Vagina (tissue), 2 donors: ENCODE measurements around the gene TRAPPC3L. TPM values are rescaled to one million over a fixed set of nuclear protein-coding genes. Genes with fewer than 3 reads are reported as not detected.
"Not testable (repeated sequence)": the region's sequence is repeated elsewhere in the genome, so short reads cannot be mapped to it uniquely, and the experiment has no call there.

Experiments used
- DNase-seq, 2 donors: peaks; one replicate each; pipeline ENCODE4 v3.0.0-alpha.2; 2017; ENCODE audit errors: extremely low spot score in 2 of 2
- H3K27ac ChIP-seq: fragments of 200-600 bp; sonication (generic); one replicate; pipeline ENCODE4 v1.5.1; 2019
- H3K27me3 ChIP-seq: fragments of 200-600 bp; sonication (generic); one replicate; pipeline ENCODE4 v1.5.1; 2019
- H3K36me3 ChIP-seq, 2 donors: fragments of 200-600 bp; sonication (generic); one replicate each; pipeline ENCODE4 v1.5.1; 2017 to 2019
- H3K4me1 ChIP-seq: fragments of 200-600 bp; sonication (generic); one replicate; pipeline ENCODE4 v1.5.1; 2019
- H3K4me3 ChIP-seq, 2 donors: fragments of 200-600 bp; sonication (generic); 1 replicate in 1 of 2; 2 replicates in 1 of 2; pipeline ENCODE4 v1.5.1; 2016 to 2019
- H3K9me3 ChIP-seq: fragments of 200-600 bp; sonication (generic); one replicate; pipeline ENCODE4 v1.5.1; 2019
- POLR2A ChIP-seq, 2 donors: fragments of 450-650 bp; IDR thresholded peaks; one replicate each; pipeline ENCODE4 v1.6.1; 2017; ENCODE audit warnings: antibody characterized with exemption in 2 of 2, mild to moderate bottlenecking in 2 of 2, moderate library complexity in 2 of 2
- POLR2AphosphoS5 ChIP-seq, 2 donors: sonication (generic); formaldehyde crosslinking; IDR thresholded peaks; one replicate each; pipeline ENCODE4 v1.9.0; 2017; ENCODE audit warnings: antibody characterized with exemption in 2 of 2, mild to moderate bottlenecking in 2 of 2, low read depth in 1 of 2; ENCODE audit not compliant: insufficient read depth in 1 of 2
- intact Hi-C: fragments of 100-400 bp; cut with DNase I; formaldehyde crosslinking; loops from one replicate; pipeline ENCODE4 v1.15.1; 2023
- total RNA-seq: library from RNA; depleted of rRNA; stranded (reverse); fragments of >200 nt; gene quantifications from one replicate; pipeline ENCODE4 v1.2.3, GENCODE V29; 2016
- TF ChIP-seq, protein P1 (sequence below), 3 experiments: fragments of 450-650 bp in 2 of 3; fragments of 200-600 bp in 1 of 3; sonication (generic) in 1 of 3; IDR thresholded peaks; one replicate each; pipeline ENCODE4 v1.5.1; 2017 to 2019; ENCODE audit warnings: antibody characterized with exemption in 3 of 3, mild to moderate bottlenecking in 2 of 3, moderate library complexity in 2 of 3

The TRAPPC3L gene
- total RNA-seq, 1 donor from 2014 or later = not detected

GRCh38 chr6:116500969-116501433, 44.5 kb downstream of the TRAPPC3L start:
- H3K27ac ChIP-seq = no peak overlapping the region
- no peak overlapping the region for H3K4me3 ChIP-seq
- TF ChIP-seq, protein P1, sequence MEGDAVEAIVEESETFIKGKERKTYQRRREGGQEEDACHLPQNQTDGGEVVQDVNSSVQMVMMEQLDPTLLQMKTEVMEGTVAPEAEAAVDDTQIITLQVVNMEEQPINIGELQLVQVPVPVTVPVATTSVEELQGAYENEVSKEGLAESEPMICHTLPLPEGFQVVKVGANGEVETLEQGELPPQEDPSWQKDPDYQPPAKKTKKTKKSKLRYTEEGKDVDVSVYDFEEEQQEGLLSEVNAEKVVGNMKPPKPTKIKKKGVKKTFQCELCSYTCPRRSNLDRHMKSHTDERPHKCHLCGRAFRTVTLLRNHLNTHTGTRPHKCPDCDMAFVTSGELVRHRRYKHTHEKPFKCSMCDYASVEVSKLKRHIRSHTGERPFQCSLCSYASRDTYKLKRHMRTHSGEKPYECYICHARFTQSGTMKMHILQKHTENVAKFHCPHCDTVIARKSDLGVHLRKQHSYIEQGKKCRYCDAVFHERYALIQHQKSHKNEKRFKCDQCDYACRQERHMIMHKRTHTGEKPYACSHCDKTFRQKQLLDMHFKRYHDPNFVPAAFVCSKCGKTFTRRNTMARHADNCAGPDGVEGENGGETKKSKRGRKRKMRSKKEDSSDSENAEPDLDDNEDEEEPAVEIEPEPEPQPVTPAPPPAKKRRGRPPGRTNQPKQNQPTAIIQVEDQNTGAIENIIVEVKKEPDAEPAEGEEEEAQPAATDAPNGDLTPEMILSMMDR (IDR thresholded peaks at IDR 0.05) = no peak
- TF ChIP-seq POLR2A (IDR thresholded peaks at IDR 0.05) (no peak), POLR2AphosphoS5 (IDR thresholded peaks at IDR 0.05; ENCODE audit: insufficient read depth in 1 of 2, low read depth in 1 of 2) (no peak)
- intact Hi-C loops = no loop called here
- no peaks in the 10 kb centered on the region for H3K36me3 ChIP-seq
- no peaks in the 10 kb centered on the region for H3K9me3 ChIP-seq
- H3K27me3 ChIP-seq = no peaks in the 10 kb centered on the region
- no peak for DNase-seq
- no peaks in the 10 kb centered on the region for H3K4me1 ChIP-seq

DNA sequence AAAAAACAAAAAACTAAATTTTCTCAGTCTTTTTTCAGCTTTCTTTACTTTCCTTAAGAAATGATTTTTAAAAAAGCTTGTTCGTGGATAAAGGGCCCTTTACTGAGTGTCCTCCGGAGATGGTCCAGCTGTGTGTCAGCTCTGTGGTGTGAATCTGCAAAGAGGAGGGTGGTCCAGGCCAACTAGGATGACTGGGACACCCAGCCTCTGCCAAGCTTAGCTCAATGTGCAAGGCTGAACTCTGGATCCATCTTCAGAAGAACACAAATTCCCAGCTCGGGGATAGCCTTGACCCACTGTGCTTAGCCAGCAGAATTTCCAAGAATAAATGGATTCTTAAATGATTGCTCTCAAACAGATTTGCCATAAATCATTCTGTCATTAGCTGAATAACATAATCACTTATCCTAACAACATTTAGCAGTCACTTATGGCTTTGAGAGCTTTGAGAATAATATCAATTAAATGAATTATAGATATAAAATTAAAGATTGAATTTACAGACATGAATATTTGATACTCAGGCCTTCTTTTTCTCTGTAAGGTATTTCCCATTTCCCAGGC, 48.3 kb downstream of the TRAPPC3L start:
- H3K4me3 ChIP-seq = no peak overlapping the region
- no peak for DNase-seq
- intact Hi-C loops = no loop called here
- no peak overlapping the region for H3K27ac ChIP-seq
- H3K9me3 ChIP-seq = no peaks in the 10 kb centered on the region
- no peak for TF ChIP-seq POLR2A (IDR thresholded peaks at IDR 0.05)
- TF ChIP-seq POLR2AphosphoS5 (IDR thresholded peaks at IDR 0.05; ENCODE audit: insufficient read depth in 1 of 2, low read depth in 1 of 2) = no peak
- TF ChIP-seq, protein P1 (IDR thresholded peaks at IDR 0.05) = no peak
- no peaks in the 10 kb centered on the region for H3K27me3 ChIP-seq
- no peaks in the 10 kb centered on the region for H3K36me3 ChIP-seq
- no peaks in the 10 kb centered on the region for H3K4me1 ChIP-seq

DNA sequence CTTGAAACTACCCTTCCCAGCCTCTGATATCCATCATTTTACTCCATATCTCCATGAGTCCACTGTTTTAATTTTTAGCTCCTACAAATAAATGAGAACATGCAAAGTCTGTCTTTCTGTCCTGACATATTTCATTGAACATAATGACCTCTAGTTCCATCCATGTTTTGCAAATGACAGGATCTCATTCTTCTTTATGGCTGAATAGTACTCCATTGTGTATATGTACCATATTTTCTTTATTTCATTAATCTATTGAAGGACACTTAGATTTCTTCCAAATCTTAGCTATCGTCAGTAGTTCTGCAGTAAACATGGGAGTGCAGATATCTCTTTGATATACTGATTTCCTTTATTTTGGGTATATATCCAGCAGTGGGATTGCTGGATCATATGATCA, 50.3 kb downstream of the TRAPPC3L start:
- H3K4me3 ChIP-seq, H3K27me3 ChIP-seq, H3K4me1 ChIP-seq, H3K27ac ChIP-seq, DNase-seq, H3K9me3 ChIP-seq, H3K36me3 ChIP-seq, intact Hi-C loops: not testable (repeated sequence)

GRCh38 chr6:116492331-116493067, 53.0 kb downstream of the TRAPPC3L start:
- Histone ChIP-seq H3K9me3 (no peaks in the 10 kb centered on the region), H3K27me3 (no peaks in the 10 kb centered on the region), H3K4me1 (no peaks in the 10 kb centered on the region), H3K4me3 (no peak overlapping the region), H3K36me3 (no peaks in the 10 kb centered on the region), H3K27ac (no peak overlapping the region)
- intact Hi-C loops = no loop called here
- TF ChIP-seq, protein P1 (IDR thresholded peaks at IDR 0.05) = no peak
- TF ChIP-seq POLR2AphosphoS5 (IDR thresholded peaks at IDR 0.05; ENCODE audit: insufficient read depth in 1 of 2, low read depth in 1 of 2) (no peak), POLR2A (IDR thresholded peaks at IDR 0.05) (no peak)
- DNase-seq = no peak

GRCh38 chr6:116491610-116492330, 53.7 kb downstream of the TRAPPC3L start:
- Histone ChIP-seq H3K9me3 (no peaks in the 10 kb centered on the region), H3K36me3 (no peaks in the 10 kb centered on the region), H3K27ac (no peak overlapping the region), H3K4me3 (no peak overlapping the region), H3K27me3 (no peaks in the 10 kb centered on the region), H3K4me1 (no peaks in the 10 kb centered on the region)
- DNase-seq = no peak
- TF ChIP-seq POLR2AphosphoS5 (IDR thresholded peaks at IDR 0.05; ENCODE audit: insufficient read depth in 1 of 2, low read depth in 1 of 2) (no peak), POLR2A (IDR thresholded peaks at IDR 0.05) (no peak)
- TF ChIP-seq, protein P1 (IDR thresholded peaks at IDR 0.05) = no peak
- intact Hi-C loops = no loop called here
